HG03196 (cell line): ENCODE data around the gene CST9.

Experiments used
- ATAC-seq: cut with Tn5 transposase; IDR thresholded peaks from one replicate; pipeline ENCODE4 v1.9.1; 2021; ENCODE audit not compliant: unreplicated experiment

The CST9 gene

DNA sequence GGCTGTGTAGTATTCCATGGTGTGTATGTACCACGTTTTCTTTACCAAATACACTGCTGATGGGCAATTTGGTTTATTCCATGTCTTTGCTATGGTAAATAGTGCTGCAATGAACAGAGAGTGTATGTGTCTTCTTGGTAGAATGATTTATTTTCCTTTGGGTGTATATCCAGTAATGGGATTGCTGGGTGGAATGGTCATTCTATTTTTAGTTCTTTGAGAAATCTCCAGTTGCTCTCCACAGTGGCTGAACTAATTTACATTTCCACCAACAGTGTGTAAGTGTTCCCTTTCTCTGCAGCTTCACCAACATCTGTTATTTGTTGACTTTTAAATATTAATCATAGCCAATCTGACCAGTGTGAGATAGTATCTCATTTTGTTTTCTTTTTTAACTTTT is 51.3 kb downstream of the CST9 start:
- no peak for ATAC-seq
